ENCODE results near the gene P2RY11. TPM values are rescaled to one million over a fixed set of nuclear protein-coding genes. Genes with fewer than 3 reads are reported as not detected.
A peak's percentile ranks its signal among the peaks of the same experiment; 100 is the strongest.

P2RY11 gene
- total and polyA plus RNA-seq, 7 donors, result 4.0 to 18.5 (median 12.7) TPM

- TF ChIP-seq CTCF (IDR thresholded peaks at IDR 0.05), result no peak
- Histone ChIP-seq H3K27ac (no peak overlapping the region), H3K36me3 (ENCODE audit: insufficient read depth in 1 of 2, low read depth in 1 of 2) (peaks cover 8 to 22% of the 10 kb centered on the region in 2 donors), H3K9me3 (no peaks in the 10 kb centered on the region), H3K4me1 (peaks cover 11% of the 10 kb centered on the region), H3K4me3 (no peak overlapping the region), H3K27me3 (ENCODE audit: insufficient read depth in 3 of 3, low read length in 2 of 3) (no peaks in the 10 kb centered on the region)
- intact Hi-C loops (cut with DNase I), result no loop called here
- DNase-seq (no peak), ATAC-seq (no peak)
These were observed 7.4 kb upstream of the P2RY11 start for GRCh38 chr19:10104130-10104513.

GRCh38 chr19:10104665-10105508, 6.6 kb upstream of the P2RY11 start:
- no peaks in the 10 kb centered on the region for H3K9me3 ChIP-seq
- no peak for ATAC-seq
- no peaks in the 10 kb centered on the region for H3K27me3 ChIP-seq (ENCODE audit: insufficient read depth in 3 of 3, low read length in 2 of 3)
- TF ChIP-seq CTCF (IDR thresholded peaks at IDR 0.05), result no peak
- WGBS, 3 donors, result 60 to 66% (median 64%) methylated on average over 15 of the region's 15 CpGs
- no peak overlapping the region for H3K4me3 ChIP-seq
- DNase-seq, result peak in 1 of 2 donors; percentile 41
- H3K36me3 ChIP-seq (ENCODE audit: insufficient read depth in 1 of 2, low read depth in 1 of 2), result peaks cover 9 to 30% of the 10 kb centered on the region in 2 donors
- H3K4me1 ChIP-seq, result peaks cover 11% of the 10 kb centered on the region
- intact Hi-C loops (cut with DNase I), result no loop called here
- H3K27ac ChIP-seq, result no peak overlapping the region

GRCh38 chr19:10105509-10106099, 5.9 kb upstream of the P2RY11 start:
- H3K9me3 ChIP-seq, result no peaks in the 10 kb centered on the region
- ATAC-seq, result no peak
- H3K4me1 ChIP-seq, result peaks cover 11% of the 10 kb centered on the region
- 29 to 45% (median 34%) methylated on average over 14 to 16 of the region's 16 CpGs for WGBS, 3 donors
- TF ChIP-seq CTCF (IDR thresholded peaks at IDR 0.05), result no peak
- peak overlapping the region; percentile 90 for H3K4me3 ChIP-seq
- no peaks in the 10 kb centered on the region for H3K27me3 ChIP-seq (ENCODE audit: insufficient read depth in 3 of 3, low read length in 2 of 3)
- peak overlapping the region; percentile 84 for H3K27ac ChIP-seq
- H3K36me3 ChIP-seq (ENCODE audit: insufficient read depth in 1 of 2, low read depth in 1 of 2), result peaks cover 14 to 37% of the 10 kb centered on the region in 2 donors
- intact Hi-C loops (cut with DNase I), result no loop called here
- DNase-seq, result no peak

GRCh38 chr19:10106100-10106936, 5.2 kb upstream of the P2RY11 start, which contains the start of gene PPAN:
PPAN (plus strand) TSS chr19:10106362; CDS start chr19:10106395, 33 bp downstream.
- H3K27ac ChIP-seq, result peak within 1 kb of the TSS; percentile 84
- DNase-seq (peak; percentile 98 to 99), ATAC-seq (peak; percentile 98 to 99 (median 99))
- H3K27me3 ChIP-seq (ENCODE audit: insufficient read depth in 3 of 3, low read length in 2 of 3), result no peaks in the 10 kb centered on the region
- H3K4me1 ChIP-seq, result peaks cover 11% of the 10 kb centered on the region
- no peak for TF ChIP-seq CTCF (IDR thresholded peaks at IDR 0.05)
- H3K36me3 ChIP-seq (ENCODE audit: insufficient read depth in 1 of 2, low read depth in 1 of 2), result peaks cover 19 to 44% of the 10 kb centered on the region in 2 donors
- 1 to 2% (median 1%) methylated on average over 64 to 71 of the region's 71 CpGs for WGBS, 3 donors
- H3K4me3 ChIP-seq, result peak within 1 kb of the TSS; percentile 90
- intact Hi-C loops (cut with DNase I), result no loop called here
- no peaks in the 10 kb centered on the region for H3K9me3 ChIP-seq

Data from psoas muscle (tissue), 8 donors.